MM.1S (cell line): ENCODE measurements around the gene OR4C5.
"Not testable (repeated sequence)": the region's sequence is repeated elsewhere in the genome, so short reads cannot be mapped to it uniquely, and the experiment has no call there.

Experiments used
- DNase-seq: peaks from one replicate; pipeline ENCODE4 v3.0.0-alpha.2; 2015
- H2AFZ ChIP-seq: fragments of 300-600 bp; sonication (generic); 2 replicates; pipeline ENCODE4 v1.6.0; 2016; ENCODE audit warnings: antibody characterized with exemption, low read length
- H3F3A ChIP-seq: fragments of 300-600 bp; sonication (generic); 2 replicates; pipeline ENCODE4 v1.6.1; 2016; ENCODE audit warnings: mild to moderate bottlenecking, antibody characterized with exemption, low read length, moderate library complexity, mixed read lengths; ENCODE audit not compliant: insufficient read depth
- H3K27ac ChIP-seq: fragments of 300-600 bp; sonication (generic); 2 replicates; pipeline ENCODE4 v1.5.1; 2016; ENCODE audit warnings: mild to moderate bottlenecking, low read length
- H3K27me3 ChIP-seq: fragments of 300-600 bp; sonication (generic); replicated peaks from 2 replicates; pipeline ENCODE4 v1.6.0; 2016; ENCODE audit warnings: low read length; ENCODE audit not compliant: insufficient read depth
- H3K36me3 ChIP-seq: fragments of 300-600 bp; sonication (generic); replicated peaks from 2 replicates; pipeline ENCODE4 v1.6.1; 2016; ENCODE audit warnings: mild to moderate bottlenecking, low read length, mixed read lengths; ENCODE audit not compliant: insufficient read depth
- H3K4me1 ChIP-seq: fragments of 300-600 bp; sonication (generic); 2 replicates; pipeline ENCODE4 v1.6.1; 2016; ENCODE audit warnings: low read length, mixed read lengths
- H3K4me2 ChIP-seq: fragments of 300-600 bp; sonication (generic); 2 replicates; pipeline ENCODE4 v1.6.0; 2016; ENCODE audit warnings: low read depth, low read length
- H3K4me3 ChIP-seq: fragments of 300-600 bp; sonication (generic); 2 replicates; pipeline ENCODE4 v1.5.1; 2016; ENCODE audit warnings: low read length, mixed read lengths
- H3K79me2 ChIP-seq: fragments of 300-600 bp; sonication (generic); 2 replicates; pipeline ENCODE4 v1.6.1; 2016; ENCODE audit warnings: mixed run types, low read length, mixed read lengths
- H3K9ac ChIP-seq: fragments of 300-600 bp; sonication (generic); 2 replicates; pipeline ENCODE4 v1.6.1; 2016; ENCODE audit warnings: low read length, mixed read lengths
- H3K9me2 ChIP-seq: fragments of 300-600 bp; sonication (generic); replicated peaks from 2 replicates; pipeline ENCODE4 v1.6.1; 2016; ENCODE audit warnings: mild to moderate bottlenecking, low read length, mixed read lengths; ENCODE audit not compliant: insufficient read depth
- H3K9me3 ChIP-seq: fragments of 300-600 bp; sonication (generic); replicated peaks from 2 replicates; pipeline ENCODE4 v1.6.1; 2016; ENCODE audit warnings: mild to moderate bottlenecking, low read length, mixed read lengths; ENCODE audit not compliant: insufficient read depth
- H4K20me1 ChIP-seq: fragments of 300-600 bp; sonication (generic); 2 replicates; pipeline ENCODE4 v1.6.1; 2016; ENCODE audit warnings: mild to moderate bottlenecking, low read length, moderate library complexity, mixed read lengths; ENCODE audit not compliant: insufficient read depth
- CTCF ChIP-seq: fragments of 300-600 bp; sonication (generic); IDR thresholded peaks from 2 replicates; pipeline ENCODE4 v1.5.1; 2016; ENCODE audit warnings: antibody characterized with exemption, low read length, mixed read lengths
- EZH2 ChIP-seq: fragments of 300-600 bp; sonication (generic); optimal IDR thresholded peaks from 2 replicates; pipeline ENCODE3; 2017; ENCODE audit warnings: low read depth, mild to moderate bottlenecking, antibody characterized with exemption, low read length, mixed read lengths
- EZH2phosphoT487 ChIP-seq: fragments of 300-600 bp; sonication (generic); IDR thresholded peaks from 2 replicates; pipeline ENCODE4 v1.6.1; 2018; ENCODE audit warnings: antibody characterized with exemption, low read length

The OR4C5 gene

GRCh38 chr11:48366365-48366764, at the start of gene OR4C5:
TSS of gene OR4C5 (minus strand) at chr11:48366465. CDS start at chr11:48366465, 0 bp downstream.
- H3K9me3 ChIP-seq, result no peaks in the 10 kb centered on the region

GRCh38 chr11:48384670-48385069, 18.4 kb upstream of the OR4C5 start:
- Histone ChIP-seq H3F3A (no peaks in the 10 kb centered on the region), H3K79me2 (no peaks in the 10 kb centered on the region), H3K9ac (no peak overlapping the region), H3K4me3 (no peak overlapping the region), H2AFZ (no peak overlapping the region), H3K4me2 (no peak overlapping the region), H3K9me2 (no peaks in the 10 kb centered on the region), H3K4me1 (no peaks in the 10 kb centered on the region), H4K20me1 (no peaks in the 10 kb centered on the region), H3K36me3 (no peaks in the 10 kb centered on the region), H3K9me3 (no peaks in the 10 kb centered on the region), H3K27me3 (no peaks in the 10 kb centered on the region), H3K27ac (no peak overlapping the region)
- DNase-seq, result no peak
- TF ChIP-seq CTCF (peak; percentile 14; the same call in 1 of the 2 replicates), EZH2phosphoT487 (no peak), EZH2 (no peak)

More at GRCh38 chr11:48366365-48366764, at the start of gene OR4C5:
- Histone ChIP-seq H3K4me1 (no peaks in the 10 kb centered on the region), H3K36me3 (no peaks in the 10 kb centered on the region), H3F3A (no peaks in the 10 kb centered on the region), H3K9ac (no peak within 1 kb of the TSS), H2AFZ (no peak within 1 kb of the TSS), H3K9me2 (no peaks in the 10 kb centered on the region), H4K20me1 (no peaks in the 10 kb centered on the region), H3K4me2 (no peak within 1 kb of the TSS), H3K27ac (no peak within 1 kb of the TSS), H3K4me3 (no peak within 1 kb of the TSS), H3K79me2 (no peaks in the 10 kb centered on the region), H3K27me3 (no peaks in the 10 kb centered on the region)
- DNase-seq, result no peak
- no peak for TF ChIP-seq CTCF
- no peak for TF ChIP-seq EZH2phosphoT487
- TF ChIP-seq EZH2, result no peak

GRCh38 chr11:48384151-48384550, 17.9 kb upstream of the OR4C5 start:
- H3K36me3 ChIP-seq, H3K9me3 ChIP-seq: not testable (repeated sequence)

GRCh38 chr11:48361289-48361688, 5.0 kb downstream of the OR4C5 start:
- not testable (repeated sequence) for H2AFZ ChIP-seq, H3K27ac ChIP-seq, H3K79me2 ChIP-seq, H3K9me3 ChIP-seq, H3K9me2 ChIP-seq, H4K20me1 ChIP-seq, H3K4me3 ChIP-seq, H3K4me2 ChIP-seq, H3K36me3 ChIP-seq, H3K4me1 ChIP-seq, H3F3A ChIP-seq, H3K9ac ChIP-seq, H3K27me3 ChIP-seq, DNase-seq

More at GRCh38 chr11:48384151-48384550, 17.9 kb upstream of the OR4C5 start:
- H3K79me2 ChIP-seq, H3K4me2 ChIP-seq, H4K20me1 ChIP-seq, H3K9me2 ChIP-seq, H3K4me1 ChIP-seq, DNase-seq, H3K27ac ChIP-seq, H2AFZ ChIP-seq, H3F3A ChIP-seq, H3K4me3 ChIP-seq, H3K9ac ChIP-seq, H3K27me3 ChIP-seq: not testable (repeated sequence)
